H1 (cell line): ENCODE results near the gene POPDC2. TPM values are rescaled to one million over a fixed set of nuclear protein-coding genes. Genes with fewer than 3 reads are reported as not detected.

Experiments used
- CTCF ChIA-PET: fragments of 300-600 bp; sonication (Branson Sonifier 250); formaldehyde crosslinking; loops from one replicate; lab custom pipeline; 2021; ENCODE audit not compliant: partially characterized antibody; lab: Charles Lee
- POLR2A ChIA-PET: fragments of 300-600 bp; sonication (Branson Sonifier 250); formaldehyde crosslinking; loops from one replicate; lab custom pipeline; 2021; ENCODE audit warnings: inconsistent platforms; ENCODE audit not compliant: partially characterized antibody; lab: Charles Lee
- DNase-seq, 2 experiments: peaks; one replicate each; pipeline versions ENCODE4 v3.0.0 to v3.0.0-alpha.2; 2010 to 2022; ENCODE audit warnings: low spot score in 2 of 2, low read depth in 1 of 2, mixed read lengths in 1 of 2
- FAIRE-seq: peaks from 2 replicates; lab custom pipeline; 2011; peaks lifted over from hg19 to GRCh38; lab: Jason Lieb, UNC
- H2AFZ ChIP-seq: 2 replicates; pipeline ENCODE4 v1.8.1; 2012; ENCODE audit warnings: low read length, inconsistent platforms
- H2AK5ac ChIP-seq: 2 replicates; pipeline ENCODE4 v1.6.1; 2013; ENCODE audit warnings: low read depth, low read length
- H2BK120ac ChIP-seq: replicated peaks from 2 replicates; pipeline ENCODE3; 2013; ENCODE audit warnings: low read depth, low read length, inconsistent platforms
- H2BK12ac ChIP-seq: 2 replicates; pipeline ENCODE4 v1.6.1; 2013; ENCODE audit warnings: low read depth, low read length
- H2BK15ac ChIP-seq: 2 replicates; pipeline ENCODE4 v1.6.1; 2013; ENCODE audit warnings: low read length
- H2BK20ac ChIP-seq: 2 replicates; pipeline ENCODE4 v1.6.1; 2013; ENCODE audit warnings: low read length
- H2BK5ac ChIP-seq: 2 replicates; pipeline ENCODE4 v1.6.1; 2013; ENCODE audit warnings: low read depth, low read length
- H3K14ac ChIP-seq: 2 replicates; pipeline ENCODE4 v1.6.1; 2013; ENCODE audit warnings: inconsistent platforms; ENCODE audit not compliant: insufficient read length
- H3K18ac ChIP-seq: 2 replicates; pipeline ENCODE4 v1.6.1; 2013; ENCODE audit warnings: low read length; ENCODE audit errors: extremely low read depth
- H3K23ac ChIP-seq: 2 replicates; pipeline ENCODE4 v1.6.1; 2013; ENCODE audit warnings: inconsistent platforms; ENCODE audit not compliant: insufficient read length
- H3K23me2 ChIP-seq: 2 replicates; pipeline ENCODE4 v1.6.1; 2013; ENCODE audit warnings: low read depth, low read length
- H3K27ac ChIP-seq: 2 replicates; pipeline ENCODE4 v1.6.1; 2011; ENCODE audit warnings: low read depth, low read length, inconsistent platforms
- H3K27me3 ChIP-seq, 4 experiments: replicated peaks in 1 of 4; 1 replicate in 1 of 4; 2 replicates in 3 of 4; pipeline versions ENCODE4 v1.6.1 to v1.8.1; 2011 to 2013; ENCODE audit warnings: low read length in 3 of 4, mild to moderate bottlenecking in 3 of 4, inconsistent platforms in 2 of 4, mixed read lengths in 2 of 4, moderate library complexity in 1 of 4; ENCODE audit not compliant: control insufficient read depth in 3 of 4, insufficient read depth in 3 of 4; ENCODE audit errors: extremely low read depth in 1 of 4
- H3K36me3 ChIP-seq, 4 experiments: 2 replicates each; pipeline versions ENCODE4 v1.6.1 to v1.8.1; 2011 to 2013; ENCODE audit warnings: mild to moderate bottlenecking in 4 of 4, low read length in 3 of 4, moderate library complexity in 2 of 4, control low read depth in 1 of 4, inconsistent platforms in 1 of 4; ENCODE audit not compliant: insufficient read depth in 4 of 4, control insufficient read depth in 2 of 4
- H3K4ac ChIP-seq: replicated peaks from 2 replicates; pipeline ENCODE3; 2013; ENCODE audit warnings: low read length, low read depth, mixed read lengths, inconsistent platforms; ENCODE audit not compliant: insufficient read length
- H3K4me1 ChIP-seq, 4 experiments: replicated peaks in 1 of 4; 1 replicate in 1 of 4; 2 replicates in 3 of 4; pipeline versions ENCODE4 v1.6.1 to v1.8.1; 2011 to 2013; ENCODE audit warnings: low read length in 3 of 4, inconsistent platforms in 2 of 4, mixed read lengths in 1 of 4; ENCODE audit not compliant: insufficient read depth in 4 of 4, control insufficient read depth in 3 of 4
- H3K4me2 ChIP-seq, 2 experiments: 2 replicates each; pipeline versions ENCODE4 v1.6.1 to v1.8.1; 2011 to 2013; ENCODE audit warnings: low read depth in 2 of 2, low read length in 2 of 2, control low read depth in 1 of 2, inconsistent platforms in 1 of 2, mild to moderate bottlenecking in 1 of 2; ENCODE audit not compliant: insufficient read depth in 1 of 2
- H3K4me3 ChIP-seq, 4 experiments: fragments of 200-600, 300-600 bp in 1 of 4; sonication (generic), shearing (Covaris generic), sonication (Bioruptor Twin) in 1 of 4; 2 replicates each; pipeline versions ENCODE4 v1.5.1 to v1.8.1; 2011 to 2016; ENCODE audit warnings: low read length in 4 of 4, low read depth in 3 of 4, control low read depth in 2 of 4, inconsistent platforms in 2 of 4, mild to moderate bottlenecking in 2 of 4, mixed read lengths in 1 of 4, moderate library complexity in 1 of 4; ENCODE audit not compliant: insufficient read depth in 2 of 4; ENCODE audit errors: extremely low read depth in 1 of 4
- H3K56ac ChIP-seq: replicated peaks from 2 replicates; pipeline ENCODE3; 2013; ENCODE audit warnings: low read depth, mild to moderate bottlenecking, mixed read lengths, low read length, inconsistent platforms; ENCODE audit not compliant: insufficient read length
- H3K79me1 ChIP-seq: 2 replicates; pipeline ENCODE4 v1.6.1; 2013; ENCODE audit warnings: low read depth, low read length, control low read depth
- H3K79me2 ChIP-seq, 2 experiments: 2 replicates each; pipeline versions ENCODE4 v1.6.1 to v1.8.1; 2012 to 2013; ENCODE audit warnings: low read length in 2 of 2, mild to moderate bottlenecking in 2 of 2, inconsistent platforms in 1 of 2; ENCODE audit not compliant: insufficient read depth in 2 of 2, control insufficient read depth in 1 of 2
- H3K9ac ChIP-seq, 4 experiments: replicated peaks in 1 of 4; 1 replicate in 1 of 4; 2 replicates in 3 of 4; pipeline versions ENCODE4 v1.6.1 to v1.8.1; 2011 to 2013; ENCODE audit warnings: low read depth in 3 of 4, low read length in 3 of 4, control low read depth in 2 of 4, mild to moderate bottlenecking in 2 of 4, moderate library complexity in 2 of 4, inconsistent platforms in 1 of 4; ENCODE audit errors: extremely low read depth in 1 of 4
- H3K9me3 ChIP-seq, 2 experiments: 2 replicates each; pipeline versions ENCODE4 v1.6.1 to v1.8.1; 2012 to 2013; ENCODE audit warnings: mild to moderate bottlenecking in 2 of 2, moderate library complexity in 2 of 2, control low read depth in 1 of 2, inconsistent platforms in 1 of 2, low read depth in 1 of 2, low read length in 1 of 2, mixed read lengths in 1 of 2; ENCODE audit not compliant: insufficient read depth in 2 of 2
- H4K20me1 ChIP-seq, 2 experiments: replicated peaks in 1 of 2; 2 replicates each; pipeline versions ENCODE3 to v1.8.1; 2011 to 2013; ENCODE audit warnings: inconsistent platforms in 2 of 2, low read length in 2 of 2, mild to moderate bottlenecking in 1 of 2; ENCODE audit not compliant: insufficient read depth in 2 of 2, control insufficient read depth in 1 of 2
- H4K5ac ChIP-seq: 2 replicates; pipeline ENCODE4 v1.6.1; 2013; ENCODE audit warnings: low read length, low read depth, mixed read lengths, inconsistent platforms; ENCODE audit not compliant: insufficient read length
- H4K8ac ChIP-seq: 2 replicates; pipeline ENCODE4 v1.8.0; 2013; ENCODE audit warnings: mild to moderate bottlenecking, moderate library complexity, low read length, inconsistent platforms; ENCODE audit not compliant: insufficient read depth; ENCODE audit errors: extremely low read depth
- H4K91ac ChIP-seq: replicated peaks from 2 replicates; pipeline ENCODE3; 2013; ENCODE audit warnings: low read length, mixed read lengths, inconsistent platforms; ENCODE audit not compliant: insufficient read length
- KDM4A ChIP-seq: IDR thresholded peaks from one replicate; pipeline ENCODE4 v1.7.1; 2012; ENCODE audit warnings: low read depth, mild to moderate bottlenecking, moderate library complexity, low read length, inconsistent platforms; ENCODE audit not compliant: severe bottlenecking
- TAF1 ChIP-seq: IDR thresholded peaks from 2 replicates; pipeline ENCODE4 v1.6.1; 2011; ENCODE audit warnings: mild to moderate bottlenecking, low read depth, low read length
- TCF12 ChIP-seq: IDR thresholded peaks from 2 replicates; pipeline ENCODE4 v1.6.1; 2011; ENCODE audit warnings: low read depth, mild to moderate bottlenecking, low read length
- TEAD4 ChIP-seq: IDR thresholded peaks from 2 replicates; pipeline ENCODE4 v1.6.1; 2012; ENCODE audit warnings: low read depth, low read length, inconsistent platforms, mixed read lengths
- WGBS, 2 experiments: shearing (Covaris generic) in 1 of 2; methylation state at CpG; one replicate each; pipeline versions ENCODE4 v1.1.6 to v1.1.7; 2013 to 2015; ENCODE audit warnings: low lambda C conversion rate in 2 of 2, mixed read lengths in 2 of 2, inconsistent platforms in 1 of 2, low coverage in 1 of 2, missing lambda C conversion rate in 1 of 2; ENCODE audit not compliant: insufficient replicate concordance in 2 of 2, insufficient coverage in 1 of 2, insufficient read length in 1 of 2; ENCODE audit errors: extremely low coverage in 1 of 2, missing lambda C conversion rate in 1 of 2; 5-methylcytosine and 5-hydroxymethylcytosine counted together
- polyA plus RNA-seq, 7 experiments: library from polyadenylated mRNA; depleted of rRNA in 3 of 7; stranded (reverse) in 5 of 7; unstranded in 2 of 7; fragments of >200 nt in 5 of 7; fragments of 200-250 nt in 2 of 7; gene quantifications; 1 replicate in 5 of 7; 2 replicates in 1 of 7; 4 replicates in 1 of 7; pipeline versions ENCODE4 v1.2.1 to v1.2.3, GENCODE V29; 2011 to 2013; ENCODE audit warnings: missing spikeins in 2 of 7, mixed read lengths in 2 of 7
- total RNA-seq: library from RNA; stranded (reverse); fragmentation: NEBNext Ultra II Directional; extraction: Animal tissue kit (Norgen Biotek cat#: 25700); gene quantifications from 2 replicates; pipeline ENCODE4 v1.2.1, GENCODE V29; 2021
- TF ChIP-seq, protein P1 (sequence below): IDR thresholded peaks from 2 replicates; pipeline ENCODE4 v1.6.1; 2012; ENCODE audit warnings: inconsistent platforms

POPDC2 gene
- total and polyA plus RNA-seq, 2 of the 8 experiments (the other 6 are each of a cell fraction or from before 2014, with no cell fraction given) = 0.65 to 1.1 TPM

DNA sequence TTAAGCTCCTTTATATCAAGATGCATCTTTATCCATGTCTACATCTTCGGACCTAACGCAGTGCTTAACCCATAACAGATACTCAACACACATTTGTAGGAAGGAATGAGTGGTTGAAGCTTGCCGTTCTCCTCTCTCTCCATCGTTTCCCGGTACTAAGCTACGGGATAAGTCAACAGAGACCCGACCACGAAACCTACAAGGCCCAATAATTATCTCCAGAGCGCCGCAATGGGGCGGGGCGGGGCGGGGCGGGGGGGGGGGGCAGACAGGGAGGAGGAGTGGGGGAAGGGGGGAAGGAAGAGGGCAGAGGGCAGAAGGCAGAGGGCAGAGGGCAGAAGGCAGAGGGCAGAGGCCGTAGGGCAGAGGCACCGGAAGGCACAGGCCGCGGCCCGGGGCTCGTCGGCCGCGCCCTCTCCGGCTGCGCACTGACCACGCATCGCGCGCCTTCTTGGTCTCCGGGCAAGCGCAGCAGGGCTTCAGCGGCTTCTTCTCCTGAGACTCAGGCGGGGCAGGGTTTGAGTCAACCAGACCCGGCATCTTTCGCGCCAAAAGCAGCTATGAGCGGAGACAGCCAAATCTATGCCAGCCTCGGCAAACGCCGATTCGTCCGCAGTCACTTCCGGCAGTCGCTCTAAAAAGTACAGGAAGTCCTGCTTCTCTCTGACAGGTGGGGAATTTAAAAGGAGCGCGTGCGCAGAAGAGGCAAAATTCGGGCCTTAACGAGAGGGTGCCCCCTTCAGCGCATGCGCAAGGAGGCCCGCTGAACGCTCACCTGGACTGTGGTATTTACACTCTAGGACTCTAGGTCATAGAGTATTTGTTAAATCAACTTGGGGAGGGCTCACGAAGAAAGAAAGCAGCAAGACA, 16.6 kb upstream of the POPDC2 start, which contains the start of gene COX17:
COX17 (minus strand) TSS at position 636 of the 870 bp plus-strand sequence; CDS start at position 540, 96 bp downstream.
- Histone ChIP-seq H3K4ac (no peak within 1 kb of the TSS), H3K9ac (peak within 1 kb of the TSS; percentile 65 to 95 (median 83)), H3K36me3 (peaks cover 0 to 24% (median 15%) of the 10 kb centered on the region in 4 experiments; a peak in 6 of 8 replicates), H3K79me2 (peaks cover 0 to 18% of the 10 kb centered on the region in 2 experiments; a peak in 2 of 4 replicates), H3K4me2 (peak within 1 kb of the TSS; percentile 83 to 84), H3K23ac (no peak within 1 kb of the TSS), H2BK5ac (peak within 1 kb of the TSS; percentile 77; the same call in 1 of the 2 replicates), H2BK15ac (no peak within 1 kb of the TSS), H3K27ac (peak within 1 kb of the TSS; percentile 77), H4K5ac (peak within 1 kb of the TSS; percentile 67), H4K91ac (no peak within 1 kb of the TSS), H3K27me3 (no peaks in the 10 kb centered on the region), H3K23me2 (peaks cover 6% of the 10 kb centered on the region), H3K79me1 (no peaks in the 10 kb centered on the region), H3K9me3 (no peaks in the 10 kb centered on the region; a peak in 1 of 4 replicates), H2AFZ (peak within 1 kb of the TSS; percentile 86), H3K14ac (no peak within 1 kb of the TSS), H3K4me3 (peak within 1 kb of the TSS; percentile 60 to 99 (median 82)), H2BK12ac (no peak within 1 kb of the TSS; the same call in 1 of the 2 replicates), H3K56ac (no peak within 1 kb of the TSS), H4K20me1 (no peaks in the 10 kb centered on the region), H2AK5ac (no peak within 1 kb of the TSS), H2BK20ac (no peak within 1 kb of the TSS), H3K18ac (peak within 1 kb of the TSS; percentile 81; the same call in 1 of the 2 replicates), H3K4me1 (no peaks in the 10 kb centered on the region), H4K8ac (peak within 1 kb of the TSS; percentile 81; the same call in 1 of the 2 replicates), H2BK120ac (no peak within 1 kb of the TSS)
- ChIA-PET POLR2A (interaction anchor here (0.6 to 1.5 kb wide), 6 partner anchors 10 to 213 kb away, joined by 3 to 5 read pairs (median 4); partner anchors contain the start of genes TIMMDC1 and TMEM39A), CTCF (interaction anchor here (1.2 to 2.8 kb wide), 3 partner anchors 12 to 186 kb away, joined by 3 to 6 read pairs (median 4); no protein-coding TSS in a partner anchor)
- peak; percentile 92 to 94 for DNase-seq
- FAIRE-seq = peak; percentile 96
- WGBS, 2 experiments = 1% methylated on average over 34 of the region's 54 CpGs; no CpG with 5 or more reads in 1 of the 2 experiments
- peak; percentile 75 for TF ChIP-seq TEAD4
- peak; percentile 74; the same call in 1 of the 2 replicates for TF ChIP-seq TAF1
- TF ChIP-seq, protein P1, sequence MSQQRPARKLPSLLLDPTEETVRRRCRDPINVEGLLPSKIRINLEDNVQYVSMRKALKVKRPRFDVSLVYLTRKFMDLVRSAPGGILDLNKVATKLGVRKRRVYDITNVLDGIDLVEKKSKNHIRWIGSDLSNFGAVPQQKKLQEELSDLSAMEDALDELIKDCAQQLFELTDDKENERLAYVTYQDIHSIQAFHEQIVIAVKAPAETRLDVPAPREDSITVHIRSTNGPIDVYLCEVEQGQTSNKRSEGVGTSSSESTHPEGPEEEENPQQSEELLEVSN = peak; percentile 53; the same call in 1 of the 2 replicates
- TF ChIP-seq TCF12 = no peak
- peak; percentile 89 for TF ChIP-seq KDM4A
